Fibroblast of pulmonary artery (primary cell): Measurements from ENCODE around the gene MYD88.

Experiments
- DNase-seq: peaks from one replicate; pipeline ENCODE4 v3.0.0-alpha.2; 2010; ENCODE audit warnings: low read depth
- H3K4me3 ChIP-seq: replicated peaks from 2 replicates; pipeline ENCODE4 v1.5.1; 2011; ENCODE audit warnings: low read depth, mild to moderate bottlenecking, control low read depth, low read length, moderate library complexity
- CTCF ChIP-seq: IDR thresholded peaks from 2 replicates; pipeline ENCODE4 v1.5.1; 2011; ENCODE audit warnings: mild to moderate bottlenecking, control low read depth, low read length, inconsistent platforms; ENCODE audit errors: missing control alignments

The MYD88 gene

GRCh38 chr3:38121832-38122461 is 16.5 kb upstream of the MYD88 start:
- no peak for DNase-seq
- no peak overlapping the region for H3K4me3 ChIP-seq
- TF ChIP-seq CTCF = no peak

GRCh38 chr3:38122712-38123290 is 15.7 kb upstream of the MYD88 start:
- TF ChIP-seq CTCF = no peak
- no peak overlapping the region for H3K4me3 ChIP-seq
- no peak for DNase-seq

- TF ChIP-seq CTCF = no peak
- DNase-seq = no peak
- no peak overlapping the region for H3K4me3 ChIP-seq
These were observed 13.9 kb upstream of the MYD88 start for GRCh38 chr3:38124324-38125122.

- DNase-seq = no peak
- no peak overlapping the region for H3K4me3 ChIP-seq
- TF ChIP-seq CTCF = no peak
These were observed 12.9 kb upstream of the MYD88 start for GRCh38 chr3:38125305-38126120.

GRCh38 chr3:38126121-38126892 is 12.2 kb upstream of the MYD88 start:
- no peak overlapping the region for H3K4me3 ChIP-seq
- no peak for DNase-seq
- TF ChIP-seq CTCF = no peak

- H3K4me3 ChIP-seq = no peak overlapping the region
- DNase-seq = no peak
- no peak for TF ChIP-seq CTCF
These were observed 10.7 kb upstream of the MYD88 start for GRCh38 chr3:38127611-38128302.
